ENCODE data around the gene GPR85. TPM values are rescaled to one million over a fixed set of nuclear protein-coding genes. Genes with fewer than 3 reads are reported as not detected.

The GPR85 gene
- 0.10 TPM in 1 of 2 replicates, not detected in the other for polyA plus RNA-seq (2011; rRNA removed)
- not detected in 2 replicates for polyA plus RNA-seq (2012; cell fraction: cytosol; rRNA removed)
- not detected in 2 replicates for polyA plus RNA-seq (2012; cell fraction: nucleus; rRNA removed)
- not detected in 3 replicates for polyA plus RNA-seq (2017; fragmentation: RNase III; extraction: RNeasy Plus Mini Kit Qiagen cat#74134 plus additional on column Dnase treatment)
- polyA minus RNA-seq (2011; rRNA and poly(A)+ RNA removed) = not detected in 2 replicates

GRCh38 chr7:113086431-113086888 lies at the start of gene GPR85:
TSS of gene GPR85 (minus strand) at chr7:113086827. CDS start at chr7:113084721, 2,106 bp downstream.
- peak; percentile 21 to 26 for DNase-seq (ENCODE audit: low read depth in 1 of 2, low spot score in 1 of 2)
- TF ChIP-seq CTCF (IDR thresholded peaks at IDR 0.05) (no peak), CEBPB (IDR thresholded peaks at IDR 0.05) (no peak), CHD2 (IDR thresholded peaks at IDR 0.05; ENCODE audit: low read length, partially characterized antibody) (no peak), ZFP36 (IDR thresholded peaks at IDR 0.05; ENCODE audit: borderline replicate concordance, partially characterized antibody) (no peak), BHLHE40 (IDR thresholded peaks at IDR 0.05; ENCODE audit: low read depth, low read length) (no peak), KDM5A (IDR thresholded peaks at IDR 0.05) (no peak), ZC3H11A (IDR thresholded peaks at IDR 0.05) (no peak), POLR2AphosphoS2 (conservative IDR thresholded peaks at IDR 0.05; ENCODE audit: low read length) (no peak), CBX8 (IDR thresholded peaks at IDR 0.05) (no peak), POLR2A (IDR thresholded peaks at IDR 0.05; ENCODE audit: low read length) (no peak), RCOR1 (IDR thresholded peaks at IDR 0.05; ENCODE audit: low read depth, low read length) (no peak), CHD4 (IDR thresholded peaks at IDR 0.05; ENCODE audit: borderline replicate concordance) (no peak), EHF (CRISPR knock-in tag; IDR thresholded peaks at IDR 0.05) (no peak), GATA3 (IDR thresholded peaks at IDR 0.05; ENCODE audit: borderline replicate concordance) (no peak), HOXB5 (CRISPR knock-in tag; IDR thresholded peaks at IDR 0.05) (no peak), HES2 (IDR thresholded peaks at IDR 0.05) (no peak), RARB (CRISPR knock-in tag; IDR thresholded peaks at IDR 0.05) (no peak), E2F6 (IDR thresholded peaks at IDR 0.05; ENCODE audit: borderline replicate concordance, low read depth) (no peak)
- H3K9me3 ChIP-seq = no peaks in the 10 kb centered on the region
- ChIA-PET CTCF (no interaction called here), POLR2A (interaction anchor here (0.7 kb wide), 1 partner anchor 32 kb away, joined by 4 read pairs; no protein-coding TSS in a partner anchor)
- H3K4me3 ChIP-seq = peak within 1 kb of the TSS; percentile 37
- no peak within 1 kb of the TSS for H3K27ac ChIP-seq
- H3K4me1 ChIP-seq = peaks cover 7% of the 10 kb centered on the region; the same call in 1 of the 3 replicates
- FAIRE-seq = no peak
- WGBS (ENCODE audit: missing lambda C conversion rate) = under 1% methylated on average over 15 of the region's 29 CpGs
- ATAC-seq = peak; percentile 61 to 92; a peak in 4 of 6 replicates
- peak within 1 kb of the TSS; percentile 84 for H3K4me2 ChIP-seq

- TF ChIP-seq RNF2 (IDR thresholded peaks at IDR 0.05; ENCODE audit: borderline replicate concordance, low read depth) = no peak
- TF ChIP-seq MAZ (IDR thresholded peaks at IDR 0.05; ENCODE audit: borderline replicate concordance, low read depth, low read length) = no peak
- TF ChIP-seq RCOR1 (IDR thresholded peaks at IDR 0.05; ENCODE audit: low read depth, low read length) = no peak
- TF ChIP-seq RFX5 (IDR thresholded peaks at IDR 0.05) = no peak
- no peak for TF ChIP-seq MAFK (IDR thresholded peaks at IDR 0.05; ENCODE audit: partially characterized antibody)
- no peak for TF ChIP-seq E2F6 (IDR thresholded peaks at IDR 0.05; ENCODE audit: borderline replicate concordance, low read depth)
- no peak for TF ChIP-seq POLR2AphosphoS2 (conservative IDR thresholded peaks at IDR 0.05; ENCODE audit: low read length)
- TF ChIP-seq HDAC2 (IDR thresholded peaks at IDR 0.05) = no peak
- TF ChIP-seq USF2 (IDR thresholded peaks at IDR 0.05) = no peak
- no peak for TF ChIP-seq EHF (CRISPR knock-in tag; IDR thresholded peaks at IDR 0.05)
- no peaks in the 10 kb centered on the region for H3K4me1 ChIP-seq
- no peak overlapping the region for H3K27ac ChIP-seq
- DNase-seq (ENCODE audit: low read depth in 1 of 2, low spot score in 1 of 2) = no peak
- CTCF ChIA-PET = no interaction called here
- WGBS (ENCODE audit: missing lambda C conversion rate) = 8% methylated on average over 1 of the region's 1 CpG
- FAIRE-seq = no peak
- no peak overlapping the region for H3K4me2 ChIP-seq
- no peak for ATAC-seq
- POLR2A ChIA-PET = no interaction called here
- no peaks in the 10 kb centered on the region for H3K9me3 ChIP-seq
- H3K4me3 ChIP-seq = no peak overlapping the region
Observed at GRCh38 chr7:113134025-113134424, 47.4 kb upstream of the GPR85 start.
